UCSD-AML1 (cell line): ENCODE results near the gene BRICD5.
"Not testable (repeated sequence)": the region's sequence is repeated elsewhere in the genome, so short reads cannot be mapped to it uniquely, and the experiment has no call there.

Experiments
- DNase-seq: peaks from one replicate; lab custom pipeline; 2025; ENCODE audit not compliant: unreplicated experiment; lab: John Stamatoyannopoulos, UW

Gene BRICD5

DNA sequence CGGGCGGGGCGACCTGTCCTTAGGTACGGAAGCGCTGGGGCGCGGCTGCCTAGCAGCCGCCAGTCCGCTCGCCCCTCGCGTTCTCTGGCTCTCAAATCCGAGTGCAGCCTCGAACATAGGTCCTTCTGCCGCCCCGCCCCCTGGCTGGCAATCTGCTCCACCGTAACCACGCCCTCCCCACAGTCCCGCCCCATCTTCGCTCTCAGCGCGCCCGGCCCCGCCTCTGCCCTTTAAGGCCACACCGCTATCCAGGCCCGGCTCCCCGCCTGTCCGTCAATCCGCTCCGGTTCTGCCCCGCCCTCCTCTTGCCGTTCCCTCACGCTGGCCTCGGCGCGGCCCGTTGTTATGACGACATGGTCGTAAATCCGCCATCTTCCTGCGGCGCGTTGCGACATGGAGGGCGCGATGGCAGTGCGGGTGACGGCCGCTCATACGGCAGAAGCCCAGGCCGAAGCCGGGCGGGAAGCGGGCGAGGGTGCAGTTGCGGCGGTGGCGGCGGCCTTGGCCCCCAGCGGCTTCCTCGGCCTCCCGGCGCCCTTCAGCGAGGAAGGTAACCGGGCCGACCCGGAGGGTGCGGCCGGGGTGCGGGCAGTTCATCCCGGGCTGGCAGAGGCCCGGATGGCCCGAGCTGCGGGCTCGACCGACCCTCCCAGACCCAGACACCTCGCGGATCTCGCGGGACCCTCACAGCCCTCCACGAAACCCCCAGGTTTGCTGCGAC is 12.7 kb upstream of the BRICD5 start, which contains the start of gene E4F1:
TSS of gene E4F1 (plus strand) at position 371 of the 721 bp plus-strand sequence. CDS start at position 394, 23 bp downstream.
- DNase-seq = peak; percentile 100

DNA sequence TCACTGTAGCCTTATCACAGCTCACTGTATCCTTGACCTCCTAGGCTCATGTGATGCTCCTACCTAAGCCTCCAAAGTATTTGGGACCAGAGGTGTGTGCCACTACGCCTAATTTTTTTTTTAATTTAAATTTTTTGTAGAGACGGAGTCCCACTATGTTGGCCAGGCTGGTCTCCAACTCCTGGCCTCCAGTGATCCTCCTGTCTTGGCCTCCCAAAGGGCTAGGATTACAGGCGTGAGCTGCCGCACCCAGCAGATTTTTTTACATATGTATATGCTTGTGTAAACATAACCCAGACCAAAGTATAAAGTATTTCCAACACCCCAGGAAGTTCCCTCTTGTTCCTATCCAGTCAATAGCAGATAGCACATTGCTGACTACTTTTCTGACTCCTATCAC is 5.7 kb upstream of the BRICD5 start:
- no peak for DNase-seq

DNA sequence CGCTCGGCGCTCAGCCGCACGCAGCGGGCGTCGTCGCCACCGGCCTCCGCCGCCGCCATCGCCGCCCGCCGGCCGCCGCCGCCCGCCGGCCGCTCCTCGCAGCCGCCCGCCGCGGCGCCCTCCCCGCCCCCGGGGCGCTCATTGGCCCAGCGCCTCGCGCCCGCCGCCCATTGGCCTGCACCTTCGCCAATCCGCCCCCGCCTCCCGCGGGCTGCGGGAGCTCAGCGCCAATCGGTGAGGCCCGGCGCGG is 4.0 kb upstream of the BRICD5 start, which contains the start of gene PGP:
TSS of gene PGP (minus strand) at position 122 of the 250 bp plus-strand sequence. CDS start at position 59, 63 bp downstream.
- no peak for DNase-seq

DNA sequence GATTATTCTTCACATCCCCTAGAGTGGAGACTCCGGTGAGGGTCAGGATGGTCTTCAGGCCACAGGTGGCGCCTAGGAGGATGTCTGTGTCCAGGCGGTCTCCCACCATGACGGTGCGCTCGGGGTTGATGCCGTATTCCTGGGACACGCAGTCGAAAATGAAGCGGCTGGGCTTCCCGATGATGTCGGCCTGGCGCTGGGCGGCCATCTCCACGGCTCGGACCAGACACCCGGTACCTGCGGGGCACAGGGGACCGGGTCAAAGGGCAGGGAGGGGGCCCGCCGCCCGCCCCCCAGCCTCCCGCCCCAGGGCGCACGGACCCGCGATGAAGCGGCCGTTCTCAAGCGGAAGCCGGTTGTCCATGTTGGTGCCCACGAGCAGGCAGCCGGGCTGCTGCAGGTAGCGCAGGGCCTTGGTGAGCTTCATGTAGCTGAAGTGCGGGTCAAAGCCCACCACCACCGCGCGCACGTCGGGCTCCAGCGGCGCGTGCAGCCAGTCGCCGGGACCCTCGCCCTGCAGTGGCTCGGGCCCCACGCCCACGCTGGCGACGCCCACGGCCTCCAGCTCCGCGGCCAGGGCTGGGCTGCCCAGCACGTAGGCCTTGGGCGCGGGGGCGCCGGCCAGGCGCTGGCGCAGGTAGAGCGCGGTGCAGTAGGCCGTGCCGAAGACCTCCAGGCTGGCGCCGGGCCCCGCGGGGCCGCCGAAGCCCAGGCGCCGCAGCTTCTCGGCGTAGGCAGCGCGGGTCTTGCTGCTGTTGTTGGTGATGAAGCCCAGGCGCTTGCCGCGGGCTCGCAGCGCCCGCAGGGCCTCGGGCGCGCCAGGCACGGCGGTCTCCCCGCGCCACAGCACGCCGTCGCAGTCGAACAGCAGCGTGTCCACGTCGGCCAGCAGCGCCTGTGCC is 3.4 kb upstream of the BRICD5 start:
- DNase-seq = no peak

DNA sequence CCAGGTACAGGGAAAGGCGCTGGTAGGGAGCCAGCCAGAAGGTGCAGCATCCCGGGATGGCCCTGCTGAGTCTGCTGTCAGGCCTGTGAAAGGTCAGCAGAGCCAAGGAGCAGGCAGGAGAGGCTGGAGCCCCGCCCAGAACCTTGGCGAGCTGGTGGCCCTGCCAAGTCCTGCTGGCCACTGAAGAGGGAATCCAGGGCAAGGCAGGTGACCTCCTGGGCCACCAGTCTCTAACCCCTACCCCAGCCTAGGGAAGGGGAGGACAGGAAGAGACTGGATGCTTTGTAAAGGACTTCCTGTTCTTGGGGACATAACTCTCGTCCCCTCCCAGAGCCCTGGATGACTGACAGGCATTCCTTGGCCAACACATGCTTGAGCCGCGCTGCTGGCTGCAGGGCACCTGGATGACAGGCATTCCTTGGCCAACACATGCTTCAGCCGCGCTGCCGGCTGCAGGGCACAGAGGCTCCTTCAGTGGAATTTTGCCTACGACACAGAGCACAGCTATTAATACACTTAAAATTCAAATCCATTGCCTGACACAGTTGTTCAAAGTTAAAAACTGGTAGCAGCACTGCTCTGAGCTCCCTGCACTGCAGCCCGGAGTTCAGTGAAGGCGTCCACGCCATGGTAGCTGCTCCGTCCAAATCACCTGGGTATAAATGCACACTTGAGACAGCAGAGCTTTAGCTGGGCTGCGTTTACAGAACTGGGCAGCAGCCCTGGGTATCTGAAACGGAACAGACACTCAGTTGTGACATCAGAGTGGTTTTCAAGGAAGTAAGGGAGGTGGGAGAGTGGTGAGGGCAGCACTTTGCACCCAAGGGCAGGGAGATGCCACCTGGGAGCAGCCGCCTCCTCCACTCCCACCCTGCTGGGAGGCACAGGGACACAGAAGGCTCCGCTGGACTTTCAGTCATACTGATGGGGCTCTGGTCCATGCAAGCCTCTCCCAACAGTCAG is 2.0 kb upstream of the BRICD5 start:
- no peak for DNase-seq

DNA sequence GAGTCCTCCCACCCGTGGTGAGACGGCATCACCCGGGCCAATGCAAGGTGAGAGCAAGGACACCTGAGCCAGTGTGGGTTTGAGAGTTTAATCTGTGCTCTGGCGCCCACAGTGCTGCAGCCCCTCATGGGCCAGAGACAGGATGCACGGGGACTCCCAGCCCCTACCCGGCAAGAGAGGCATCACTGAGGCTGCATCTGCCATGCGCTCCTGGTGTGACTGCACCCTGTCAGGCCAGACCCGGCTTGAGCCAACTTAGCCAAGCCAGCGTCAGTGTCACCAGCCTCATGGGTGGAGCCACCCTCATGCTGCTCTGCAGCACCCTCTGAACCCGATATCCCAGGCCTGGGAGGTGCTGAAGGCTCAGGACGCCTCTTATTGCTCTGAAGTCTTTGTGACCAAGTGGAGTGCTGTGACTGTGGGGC is 1.3 kb upstream of the BRICD5 start:
- no peak for DNase-seq

DNA sequence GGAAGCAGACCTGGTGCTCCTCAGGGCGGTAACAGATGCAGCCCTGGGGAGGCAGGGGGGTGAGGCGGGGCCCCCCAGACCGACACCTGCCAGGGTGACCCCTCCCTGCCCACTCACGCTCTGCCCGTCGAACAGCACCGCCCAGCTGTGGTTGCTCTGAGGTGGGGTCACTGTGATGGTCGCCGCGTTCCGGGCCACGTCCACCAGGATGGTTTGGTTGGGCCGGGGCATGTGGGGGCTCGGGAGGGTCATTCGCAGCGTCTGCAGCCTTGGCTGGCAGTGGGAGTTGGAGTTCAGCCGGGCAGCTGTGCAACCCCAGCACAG is 692 bp downstream of the BRICD5 start:
- DNase-seq = no peak

DNA sequence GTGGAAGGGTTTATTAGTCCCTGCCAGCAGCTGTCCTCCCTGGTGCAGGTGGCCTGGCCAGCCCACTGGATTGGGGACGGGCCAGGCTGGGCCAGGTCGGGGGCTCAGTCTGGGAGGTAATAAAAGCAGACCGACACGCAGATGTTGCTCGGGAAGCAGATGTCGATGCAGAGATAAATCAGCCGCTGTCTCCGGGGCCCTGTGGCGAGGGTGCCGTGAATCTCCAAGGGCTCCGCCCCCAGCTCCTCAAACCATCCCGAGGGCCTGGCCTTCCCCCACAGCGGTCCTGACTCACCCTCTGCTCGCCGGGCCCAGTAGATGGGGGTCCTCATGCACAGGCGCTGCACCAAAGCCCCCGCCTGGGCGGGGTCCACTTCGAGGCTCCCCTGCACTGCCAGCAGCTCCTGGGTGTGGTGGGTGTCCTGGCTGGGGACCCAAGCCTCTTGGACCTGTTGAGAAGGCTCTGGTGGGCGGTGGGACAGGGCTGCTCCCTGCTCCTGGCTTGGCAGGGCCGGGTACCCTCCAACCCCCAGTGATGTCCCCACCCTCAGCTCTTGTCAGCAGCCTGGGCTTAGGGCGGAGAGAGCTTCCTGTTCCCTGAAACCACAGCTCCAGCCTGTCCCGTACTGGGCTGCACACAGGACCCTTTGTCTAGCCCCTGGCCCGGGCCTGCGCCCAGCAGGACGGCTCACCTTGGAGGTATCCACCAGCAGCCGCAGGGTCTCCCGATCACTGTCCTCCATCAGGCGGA is 1.2 kb downstream of the BRICD5 start:
- DNase-seq = no peak

DNA sequence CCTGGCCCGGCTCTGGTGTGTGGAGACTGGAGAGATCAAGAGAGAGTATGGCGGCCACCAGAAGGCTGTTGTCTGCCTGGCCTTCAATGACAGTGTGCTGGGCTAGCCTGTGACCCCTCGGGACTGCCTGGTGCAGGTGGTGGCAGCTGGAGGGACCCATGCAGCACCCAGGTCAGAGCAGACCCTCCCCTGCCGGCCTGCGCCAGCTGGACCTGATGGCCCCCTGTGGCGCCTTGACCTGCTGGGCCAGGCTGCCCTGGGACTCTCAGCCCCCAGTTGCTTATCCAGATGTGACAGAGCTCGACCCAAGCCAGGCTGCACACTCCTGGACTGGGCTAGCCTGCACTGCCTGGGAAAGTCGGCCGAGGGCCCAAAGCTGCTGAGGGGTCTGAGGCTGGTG is 1.9 kb downstream of the BRICD5 start:
- DNase-seq = no peak

DNA sequence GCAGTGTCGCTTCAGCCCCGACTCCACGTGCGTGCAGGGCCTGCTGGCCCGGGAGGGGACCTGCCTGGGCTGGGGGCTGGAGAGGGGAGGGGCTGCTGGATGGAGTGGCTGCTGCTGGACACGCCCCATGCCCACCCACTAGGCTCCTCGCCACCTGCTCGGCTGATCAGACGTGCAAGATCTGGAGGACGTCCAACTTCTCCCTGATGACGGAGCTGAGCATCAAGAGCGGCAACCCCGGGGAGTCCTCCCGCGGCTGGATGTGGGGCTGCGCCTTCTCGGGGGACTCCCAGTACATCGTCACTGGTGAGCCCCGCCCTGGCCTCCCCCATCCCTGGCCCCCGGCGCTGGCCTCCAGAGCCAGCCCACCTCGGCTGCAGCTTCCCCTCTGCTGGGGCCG is 2.4 kb downstream of the BRICD5 start:
- no peak for DNase-seq

DNA sequence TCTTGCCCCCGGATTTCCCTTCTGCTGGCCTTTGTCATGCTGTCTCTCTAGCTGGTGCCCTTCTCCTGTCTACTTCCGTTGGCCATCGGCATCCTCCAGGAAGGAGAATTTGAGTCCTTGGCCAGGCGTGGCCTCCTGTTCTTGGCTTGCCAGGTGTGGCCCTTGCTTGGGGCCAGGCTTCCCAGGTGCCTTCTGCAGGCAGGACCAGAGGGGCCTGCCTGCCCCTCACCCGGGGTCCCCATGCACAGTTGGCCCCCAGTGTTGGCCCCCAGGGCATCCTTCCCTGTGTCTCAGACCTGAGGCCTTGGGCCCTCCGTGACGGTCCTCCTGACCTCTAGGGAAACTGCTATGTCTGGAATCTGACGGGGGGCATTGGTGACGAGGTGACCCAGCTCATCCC is 2.8 kb downstream of the BRICD5 start:
- no peak for DNase-seq

DNA sequence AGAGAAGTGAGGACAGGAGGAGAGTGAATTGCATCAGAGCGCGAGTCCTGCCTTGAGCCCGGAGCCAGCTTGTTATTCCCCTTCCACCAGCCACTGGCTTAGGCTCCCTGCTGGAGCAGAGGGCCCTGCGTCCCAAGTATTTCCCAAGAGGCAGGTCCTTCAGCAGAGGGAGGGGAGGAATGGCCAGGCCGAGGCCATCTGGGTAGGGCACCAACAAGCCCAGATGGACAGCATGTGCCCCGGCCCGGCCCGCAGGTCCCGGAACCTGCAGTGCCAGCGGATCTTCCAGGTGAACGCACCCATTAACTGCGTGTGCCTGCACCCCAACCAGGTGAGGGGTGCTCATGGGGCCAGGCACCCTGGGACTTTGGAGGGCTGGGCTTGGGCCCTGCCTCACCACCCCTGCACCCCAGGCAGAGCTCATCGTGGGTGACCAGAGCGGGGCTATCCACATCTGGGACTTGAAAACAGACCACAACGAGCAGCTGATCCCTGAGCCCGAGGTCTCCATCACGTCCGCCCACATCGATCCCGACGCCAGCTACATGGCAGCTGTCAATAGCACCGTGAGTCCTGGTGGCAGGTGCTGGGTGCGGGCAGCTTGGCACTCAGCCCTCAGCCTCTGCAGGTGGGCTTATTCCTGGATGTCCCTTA is 3.8 kb downstream of the BRICD5 start:
- DNase-seq = no peak

DNA sequence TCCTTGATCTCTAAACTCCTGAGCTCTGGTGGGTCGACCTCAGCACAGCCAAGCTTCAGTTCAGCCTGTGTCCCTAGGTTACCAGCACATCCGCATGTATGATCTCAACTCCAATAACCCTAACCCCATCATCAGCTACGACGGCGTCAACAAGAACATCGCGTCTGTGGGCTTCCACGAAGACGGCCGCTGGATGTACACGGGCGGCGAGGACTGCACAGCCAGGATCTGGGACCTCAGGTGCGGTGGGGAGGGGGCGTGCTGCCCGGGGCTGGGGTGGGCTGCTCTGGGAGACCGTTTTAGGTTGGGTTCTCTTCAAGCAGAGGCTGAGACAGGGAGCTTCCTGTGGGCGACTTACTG is 4.3 kb downstream of the BRICD5 start:
- no peak for DNase-seq

DNA sequence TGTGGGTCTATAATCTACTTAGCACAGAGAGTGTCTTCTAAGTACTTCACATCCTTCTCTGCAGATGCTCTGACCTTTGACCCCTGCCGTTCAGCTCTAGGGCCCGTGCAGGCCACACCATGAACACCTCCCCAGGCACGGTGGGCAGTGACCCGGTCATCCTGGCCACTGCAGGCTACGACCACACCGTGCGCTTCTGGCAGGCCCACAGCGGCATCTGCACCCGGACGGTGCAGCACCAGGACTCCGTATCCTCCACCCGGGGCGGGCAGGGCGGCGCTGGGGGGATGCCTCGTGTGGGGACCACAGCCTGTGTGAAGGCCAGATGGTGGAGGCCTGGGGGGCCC is 4.7 kb downstream of the BRICD5 start:
- DNase-seq = no peak

DNA sequence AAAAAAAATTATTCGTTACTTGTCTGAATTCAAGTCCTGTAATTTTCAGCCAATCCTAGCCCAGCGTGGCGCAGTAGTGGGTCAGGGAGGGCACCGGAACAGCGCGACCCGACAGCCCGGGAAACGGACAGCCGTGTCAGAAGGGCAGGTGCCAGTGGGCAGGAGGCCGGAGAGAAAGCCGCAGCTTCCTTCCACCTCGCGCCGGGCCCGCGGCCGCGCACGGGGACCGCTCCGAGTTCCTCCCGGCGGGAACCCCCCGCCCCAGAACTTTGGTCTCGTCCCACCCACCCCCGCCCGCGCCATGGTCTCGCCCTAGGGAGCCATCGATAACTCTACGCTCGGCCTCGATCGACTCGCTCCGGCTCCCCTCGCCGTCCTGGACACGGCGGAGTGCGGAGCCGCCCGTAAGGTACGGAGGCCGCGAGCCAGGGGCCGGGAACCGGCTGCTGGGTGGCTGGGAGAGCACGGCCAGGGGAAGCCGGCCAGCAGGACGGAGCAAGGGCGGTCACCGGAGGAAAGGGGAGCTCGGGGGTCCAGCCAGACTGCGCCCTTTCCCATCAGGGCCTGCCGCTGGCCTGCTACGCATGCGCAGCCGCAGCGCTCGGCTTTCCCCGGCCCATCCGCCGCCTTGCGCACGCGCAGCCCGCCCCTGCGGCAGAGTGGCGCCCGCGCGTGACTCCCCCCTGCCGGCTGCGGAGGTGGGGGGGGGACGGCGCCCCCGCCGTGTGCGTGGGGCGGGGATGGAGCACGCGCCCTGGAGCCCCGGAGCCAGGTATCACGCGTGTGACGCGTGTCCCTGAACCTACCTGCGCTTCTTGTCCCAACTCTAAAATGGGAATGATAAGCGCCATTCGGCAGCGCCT is 5.3 kb downstream of the BRICD5 start, which contains the start of gene MLST8:
TSS of gene MLST8 (plus strand) at position 351 of the 863 bp plus-strand sequence. CDS start 632 bp downstream, outside the sequence.
- peak; percentile 93 for DNase-seq

DNA sequence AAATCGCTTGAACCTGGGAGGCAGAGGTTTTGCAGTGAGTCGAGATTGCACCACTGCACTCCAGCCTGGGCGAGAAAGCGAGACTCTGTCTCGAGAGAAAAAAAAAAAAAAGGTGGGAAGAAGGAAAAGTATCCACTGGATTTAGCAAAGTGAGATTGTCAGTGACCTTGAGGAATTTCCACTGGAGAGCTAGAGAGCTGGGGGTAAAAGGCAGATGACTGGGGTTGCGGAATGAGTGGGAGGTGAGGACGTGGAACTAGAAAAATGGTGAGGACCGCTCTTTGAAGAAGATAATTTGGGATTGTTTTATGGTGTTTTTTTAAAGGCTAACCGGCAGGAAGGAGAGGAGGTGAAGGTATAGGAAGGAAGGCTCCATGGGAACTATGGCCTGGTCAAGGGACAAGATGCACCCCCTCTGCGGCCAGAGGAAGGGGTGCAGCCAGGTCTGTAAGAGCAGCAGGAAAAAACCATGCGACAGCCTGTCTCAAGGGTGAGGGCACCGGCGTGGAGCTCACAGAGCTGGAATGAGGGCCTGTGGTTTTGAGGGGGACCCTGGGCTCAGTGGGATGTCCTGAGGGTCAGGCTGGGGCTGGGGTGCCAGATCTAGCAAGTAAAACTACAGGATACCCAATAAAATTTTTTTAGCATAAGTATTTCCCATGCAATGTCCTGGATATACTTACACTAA is 6.1 kb downstream of the BRICD5 start:
- no peak for DNase-seq

DNA sequence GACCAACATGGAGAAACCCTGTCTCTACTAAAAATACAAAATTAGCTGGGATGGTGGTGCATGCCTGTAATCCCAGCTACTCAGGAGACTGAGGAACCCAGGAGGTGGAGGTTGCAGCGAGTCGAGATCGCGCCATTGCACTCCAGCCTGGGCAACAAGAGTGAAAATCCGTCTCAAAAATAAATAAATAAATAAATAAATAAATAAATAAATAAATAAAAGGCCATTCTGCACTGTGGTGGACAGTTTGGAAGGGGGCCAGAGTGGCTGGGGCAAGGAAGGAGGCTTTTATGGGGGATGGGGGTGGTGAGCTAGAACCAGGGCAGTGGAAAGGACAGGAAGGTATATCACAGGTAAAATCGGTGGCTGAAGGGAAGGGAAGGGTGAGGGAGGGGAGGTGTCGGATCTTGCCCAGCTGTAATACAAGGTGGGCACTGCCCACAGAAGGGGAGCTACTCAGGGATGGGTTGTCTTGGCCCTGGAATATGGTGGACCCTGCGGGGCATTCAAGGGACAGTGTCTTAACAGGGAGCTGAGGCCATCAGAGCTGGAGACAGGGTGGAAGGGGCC is 7.5 kb downstream of the BRICD5 start:
- not testable (repeated sequence) for DNase-seq

DNA sequence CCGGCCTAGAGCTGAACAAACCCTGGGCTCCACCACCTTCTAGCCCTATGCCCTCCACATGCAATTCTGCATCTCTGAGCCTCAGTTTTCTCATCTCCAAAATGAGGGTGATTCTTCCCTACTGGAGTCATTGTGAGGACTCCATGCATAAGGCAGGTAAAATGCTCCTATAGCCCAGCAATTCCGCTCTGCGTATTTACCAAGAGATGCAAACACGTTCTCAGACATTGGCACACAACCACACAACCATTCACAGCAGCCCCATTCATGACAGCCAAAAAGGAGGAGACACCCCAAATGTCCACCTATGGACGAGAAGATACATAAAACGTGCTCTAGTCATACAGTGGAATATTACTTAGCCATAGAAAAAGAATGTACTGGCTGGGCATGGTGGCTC is 10.3 kb downstream of the BRICD5 start:
- no peak for DNase-seq
